Measurements from ENCODE around the gene CCDC92.

The CCDC92 gene

DNA sequence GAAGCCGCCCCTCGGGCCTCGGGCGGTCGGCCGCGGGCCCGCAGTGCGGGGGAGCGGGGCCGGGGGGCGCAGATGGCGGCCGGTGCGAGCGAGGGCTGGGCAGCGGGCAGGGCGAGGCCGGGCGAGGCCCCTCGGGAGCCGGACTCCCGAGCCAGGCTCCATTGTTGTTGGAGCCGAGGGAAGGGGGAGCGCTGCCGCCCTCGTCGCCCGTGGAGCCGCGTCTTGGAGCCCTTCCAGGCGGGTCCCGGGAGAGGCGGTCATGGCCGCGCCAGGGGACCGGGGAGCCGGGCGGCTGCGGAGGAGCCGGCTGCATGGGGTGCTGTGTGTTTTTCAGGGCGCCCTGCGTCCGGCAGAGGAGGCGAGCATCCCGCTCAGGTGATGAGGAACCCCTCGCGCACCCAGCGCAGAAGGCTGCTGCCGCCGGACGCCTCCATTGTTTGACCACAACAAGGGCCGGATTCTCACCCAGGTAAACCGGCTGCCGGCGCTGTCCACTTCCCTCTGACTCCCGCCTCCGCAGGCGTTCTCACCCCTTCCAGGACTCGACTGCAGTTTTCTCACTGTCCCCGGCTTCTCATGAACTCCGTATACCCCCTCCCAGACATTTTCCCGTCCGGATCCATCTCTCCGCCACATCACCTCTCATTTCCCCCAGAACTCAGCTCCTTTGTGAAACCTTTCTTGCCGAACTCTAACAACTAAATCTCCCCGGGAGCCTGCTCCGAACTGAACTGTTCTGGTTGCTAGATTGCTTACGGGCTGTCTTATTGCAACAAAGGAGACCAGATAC is 1.1 kb upstream of the CCDC92 start:
- no peak for DNase-seq

DNA sequence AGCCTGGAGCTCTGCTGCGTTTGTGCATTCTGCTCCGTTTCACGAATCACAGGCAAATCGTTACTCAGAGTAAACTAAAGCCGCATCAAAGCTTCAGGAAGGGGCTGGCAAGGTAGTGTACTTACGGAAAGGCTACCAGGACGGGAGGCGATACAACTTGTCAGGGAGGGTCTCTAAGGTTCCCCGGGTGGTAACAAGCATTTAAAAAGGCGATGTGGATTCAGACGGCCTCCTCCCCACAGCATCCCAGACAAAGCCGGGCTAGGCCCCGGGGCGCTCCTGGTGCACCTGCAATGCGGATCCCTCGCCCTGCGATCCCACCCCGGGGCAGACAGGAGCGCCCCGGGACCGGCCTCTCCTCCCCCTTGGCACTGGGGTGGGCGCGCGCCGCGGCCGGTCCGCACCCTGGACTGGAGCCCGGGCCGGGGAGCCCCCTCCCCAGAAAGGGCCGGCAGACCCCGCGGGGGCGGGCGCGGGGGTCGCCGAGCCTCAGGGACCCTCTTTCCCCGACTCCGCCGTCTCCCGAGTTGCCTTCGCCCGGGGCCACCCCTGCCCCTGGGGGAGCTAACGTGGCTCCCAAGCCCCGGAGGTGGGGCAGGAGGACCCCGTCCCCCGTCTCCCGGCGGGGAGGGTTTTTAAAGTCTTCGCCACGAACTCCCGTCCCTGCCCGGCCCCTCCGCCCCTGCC is 718 bp downstream of the CCDC92 start:
- no peak for DNase-seq

DNA sequence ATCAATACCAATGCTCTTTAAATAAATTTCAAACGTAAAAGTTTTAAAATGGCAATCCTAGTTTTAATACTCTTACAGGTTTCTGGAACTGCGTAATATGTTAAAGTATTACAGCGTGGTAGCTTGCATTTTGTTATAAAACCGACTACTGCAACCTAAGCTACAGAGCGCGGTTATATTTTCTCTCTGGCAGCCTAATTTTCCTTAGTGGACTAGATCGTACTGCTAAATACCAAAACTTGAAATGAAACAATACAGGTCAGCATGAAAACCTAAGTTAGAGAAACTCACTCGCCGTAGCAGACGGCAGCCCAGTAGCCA is 1.2 kb downstream of the CCDC92 start:
- DNase-seq = no peak

DNA sequence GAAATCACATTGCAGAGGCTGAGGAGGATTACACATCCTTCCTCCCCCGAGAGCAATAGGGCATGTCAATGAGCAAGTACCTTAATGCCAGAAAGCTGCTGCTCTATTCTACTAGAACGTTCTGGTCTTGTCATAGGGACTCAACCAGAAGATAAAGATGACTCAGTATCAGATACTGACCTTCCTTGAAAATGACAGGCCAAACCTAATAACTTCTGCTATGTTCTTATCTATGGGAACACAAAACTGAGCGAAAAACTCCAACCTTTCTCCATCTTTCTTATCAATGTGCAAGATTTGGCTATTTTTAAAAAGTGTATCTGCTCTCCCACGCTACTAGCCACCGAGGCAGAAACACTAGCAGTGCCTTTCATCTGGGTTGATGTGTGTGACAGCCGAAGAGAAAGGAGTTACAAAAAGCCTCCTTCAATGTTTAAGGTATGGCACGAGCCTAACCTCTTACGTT is 5.5 kb downstream of the CCDC92 start:
- DNase-seq = no peak

DNA sequence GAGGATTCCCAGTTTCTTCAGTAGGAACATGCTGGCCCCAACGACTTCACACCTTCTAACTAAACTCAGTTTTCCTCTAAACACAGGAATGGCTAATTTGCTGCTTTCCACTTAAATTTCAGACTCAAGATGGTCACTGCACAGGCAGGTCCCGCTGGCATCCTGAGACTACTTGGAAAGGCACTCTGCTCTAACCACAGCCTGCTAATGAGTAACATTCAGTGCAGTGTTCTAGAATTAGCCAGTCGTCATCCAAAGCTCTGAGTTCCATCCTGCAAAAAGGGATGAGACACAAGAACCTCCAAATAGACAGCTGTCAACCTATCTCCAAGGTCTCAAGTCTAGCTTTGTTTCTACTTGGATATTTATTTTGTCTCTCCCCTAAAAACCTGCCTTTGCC is 6.0 kb downstream of the CCDC92 start:
- no peak for DNase-seq

DNA sequence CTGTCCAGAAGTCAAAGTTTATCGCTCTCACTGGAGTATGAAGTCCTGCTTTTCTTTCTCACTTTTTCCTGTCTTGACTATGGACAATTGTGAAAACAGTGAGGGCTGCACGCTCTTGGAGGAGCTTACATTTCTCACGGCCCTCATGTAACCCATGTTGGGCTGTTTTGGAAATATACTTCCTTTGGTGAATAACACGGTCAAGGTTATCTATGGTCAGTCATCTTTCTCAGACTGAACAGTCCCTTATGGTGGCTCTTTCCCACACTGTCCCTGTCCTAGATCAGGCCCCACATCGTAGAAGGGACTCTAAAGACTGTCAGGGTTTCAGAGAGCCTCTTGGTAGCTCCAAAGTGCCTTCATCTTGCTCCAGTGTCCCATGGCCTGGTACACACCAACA is 7.2 kb downstream of the CCDC92 start:
- DNase-seq = no peak

DNA sequence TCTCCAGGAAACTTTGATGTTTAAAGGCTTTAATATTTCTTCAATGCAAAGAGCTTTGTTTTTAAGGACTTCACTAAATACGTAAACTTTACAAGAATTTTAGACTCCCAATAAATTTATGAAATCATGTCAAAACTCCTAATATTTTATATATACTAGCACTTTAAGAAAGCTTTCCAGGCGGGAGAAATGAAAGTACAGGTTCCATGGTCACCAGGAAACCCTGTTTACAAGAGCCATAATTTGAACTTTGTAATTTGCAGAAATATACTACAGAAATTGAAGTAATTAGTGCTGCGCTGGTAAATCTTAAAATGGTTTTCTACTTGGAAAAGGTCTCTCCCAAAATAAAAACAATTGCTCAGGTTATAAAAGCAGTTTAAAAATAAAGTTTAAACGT is 8.8 kb downstream of the CCDC92 start:
- DNase-seq = no peak

DNA sequence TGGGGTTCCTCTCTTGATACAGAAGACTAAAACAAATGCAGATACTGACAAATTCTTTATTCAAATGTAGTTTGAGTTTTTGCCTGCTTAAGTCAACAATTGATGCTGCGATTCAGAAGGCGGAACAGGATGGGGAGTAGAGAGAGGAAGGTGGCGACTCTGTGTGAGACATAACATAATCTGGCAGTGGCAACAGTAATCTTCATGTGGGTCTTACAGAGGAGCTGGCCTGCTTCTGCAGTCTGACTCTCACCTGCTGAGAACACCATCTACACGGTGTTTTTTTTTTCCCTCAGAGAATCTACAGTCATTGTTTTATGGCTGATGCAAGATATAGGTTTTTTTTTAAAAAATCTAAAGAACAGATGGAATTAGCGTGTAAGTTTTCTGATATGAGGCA is 10.1 kb downstream of the CCDC92 start:
- no peak for DNase-seq

DNA sequence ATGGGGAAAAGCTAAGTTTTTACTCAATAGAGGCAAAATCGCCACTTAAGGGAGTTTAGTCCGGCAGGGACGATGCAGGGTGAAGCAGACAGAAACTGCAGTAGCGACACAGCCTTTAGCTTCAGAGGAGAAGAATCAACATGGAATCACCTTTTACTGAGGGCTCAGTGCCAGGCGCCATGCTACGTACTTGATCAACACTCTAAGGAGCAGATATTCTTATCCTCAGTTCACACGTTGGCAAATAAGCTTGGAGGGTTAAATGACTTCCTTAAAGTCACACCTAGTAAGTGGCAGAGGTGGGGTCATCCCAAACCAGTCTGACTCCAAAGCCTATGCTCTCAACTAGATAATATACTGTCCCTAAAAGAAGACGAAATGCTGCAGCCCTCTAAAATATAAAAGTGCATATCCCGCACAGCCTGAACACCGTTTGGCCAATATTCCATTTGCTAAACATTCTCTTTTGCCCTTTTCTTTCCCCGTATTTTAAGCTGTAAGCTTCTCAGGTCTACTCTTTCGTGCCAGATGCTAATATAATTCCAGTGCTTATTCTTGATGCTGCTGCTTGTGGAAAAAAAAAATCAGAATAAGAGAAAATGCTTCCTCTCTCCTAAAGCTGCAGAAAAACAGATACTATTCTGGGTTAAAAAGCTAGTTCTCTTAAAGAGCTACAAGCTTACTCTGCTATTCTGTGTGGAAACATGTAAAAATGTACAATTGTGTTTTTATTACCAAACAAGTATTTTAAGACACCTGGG is 10.9 kb downstream of the CCDC92 start:
- no peak for DNase-seq

DNA sequence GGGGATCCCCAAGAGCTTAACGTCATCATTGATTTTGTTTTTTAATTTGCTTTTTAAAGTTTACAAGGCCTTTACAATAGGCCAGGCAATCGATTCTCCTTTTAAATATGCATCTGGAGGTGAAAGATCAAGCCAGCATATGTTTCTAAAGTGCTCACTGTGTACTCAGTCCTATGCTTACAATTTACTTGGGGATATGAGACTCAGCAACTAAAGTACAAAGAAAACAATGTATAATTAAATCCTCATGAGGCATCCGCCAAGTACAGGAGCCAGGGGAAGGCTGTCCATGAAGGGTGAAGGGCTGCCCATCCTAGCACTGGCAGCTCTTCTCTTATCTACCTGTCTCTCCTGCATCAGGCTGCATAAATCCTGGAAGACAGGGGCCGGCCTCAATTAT is 11.8 kb downstream of the CCDC92 start:
- DNase-seq = no peak

DNA sequence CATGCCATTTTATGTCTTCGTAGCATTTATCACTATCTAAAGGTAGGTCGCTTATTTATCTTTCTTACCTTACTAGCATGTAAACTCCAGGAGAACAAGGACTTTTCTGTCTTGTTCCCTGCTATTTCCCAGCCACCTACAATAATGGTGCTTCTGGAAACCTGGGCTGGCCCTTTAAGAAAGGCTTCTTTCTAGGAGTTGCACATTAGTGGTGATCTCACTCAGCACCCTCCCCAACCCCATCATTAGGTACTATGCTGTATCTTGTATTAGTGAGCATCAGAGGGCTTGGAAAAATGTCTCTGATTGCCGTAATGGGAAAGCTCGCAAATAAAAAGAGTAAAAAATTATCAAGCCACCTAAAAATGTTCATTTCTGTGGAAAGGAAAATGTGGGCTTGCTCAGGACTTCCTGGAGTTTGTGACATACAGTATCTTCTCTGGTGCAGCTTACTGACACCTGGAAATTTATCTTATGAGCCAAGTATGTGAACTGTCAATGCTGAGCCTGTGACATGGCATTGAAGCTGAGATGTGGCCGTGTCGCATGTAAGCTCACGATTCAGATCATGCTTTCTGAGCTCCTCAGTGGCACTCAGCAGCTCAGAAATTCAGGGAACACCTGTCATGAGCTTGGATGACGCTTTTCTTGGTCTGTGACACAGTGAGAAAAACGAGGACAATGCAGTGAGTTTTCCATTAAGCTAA is 12.4 kb downstream of the CCDC92 start:
- DNase-seq = no peak

DNA sequence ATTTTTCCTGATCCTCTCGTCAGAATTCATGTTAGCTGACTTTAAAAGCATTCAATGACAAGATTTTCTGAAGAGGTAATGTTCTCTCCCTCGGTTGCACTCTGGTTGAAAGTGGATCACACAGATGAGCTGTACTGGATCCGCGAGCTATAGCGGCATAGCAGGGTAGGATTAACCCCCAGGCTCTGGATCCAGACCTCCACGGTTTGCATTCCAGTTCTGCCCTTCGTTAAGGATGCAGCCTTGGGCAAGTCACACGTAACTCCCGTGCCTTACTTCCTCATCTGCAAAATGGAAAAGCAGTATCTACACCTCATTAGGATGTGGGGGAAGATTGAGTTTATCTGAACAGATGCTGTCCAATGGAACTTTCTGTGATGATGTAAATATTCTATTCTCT is 13.8 kb downstream of the CCDC92 start:
- no peak for DNase-seq

DNA sequence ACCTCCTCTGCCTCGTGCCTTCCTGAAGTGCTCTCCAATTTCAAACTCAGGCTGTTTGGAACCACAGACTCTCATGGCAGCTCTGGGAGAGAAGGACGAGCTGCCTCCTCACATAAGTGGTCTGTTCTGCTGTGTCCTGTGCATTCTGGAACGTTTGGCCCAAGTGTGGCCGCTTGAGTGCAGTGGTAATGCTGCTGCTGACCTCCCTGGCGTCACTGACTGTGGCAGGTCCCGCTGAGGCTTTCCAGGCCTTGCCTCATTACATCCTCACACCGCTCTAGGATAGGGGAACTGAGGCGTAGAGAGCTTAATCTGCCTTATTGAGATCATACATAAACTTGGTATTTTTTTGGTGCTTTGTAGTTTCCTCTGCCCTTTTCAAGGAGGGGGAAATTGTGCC is 14.2 kb downstream of the CCDC92 start:
- no peak for DNase-seq

DNA sequence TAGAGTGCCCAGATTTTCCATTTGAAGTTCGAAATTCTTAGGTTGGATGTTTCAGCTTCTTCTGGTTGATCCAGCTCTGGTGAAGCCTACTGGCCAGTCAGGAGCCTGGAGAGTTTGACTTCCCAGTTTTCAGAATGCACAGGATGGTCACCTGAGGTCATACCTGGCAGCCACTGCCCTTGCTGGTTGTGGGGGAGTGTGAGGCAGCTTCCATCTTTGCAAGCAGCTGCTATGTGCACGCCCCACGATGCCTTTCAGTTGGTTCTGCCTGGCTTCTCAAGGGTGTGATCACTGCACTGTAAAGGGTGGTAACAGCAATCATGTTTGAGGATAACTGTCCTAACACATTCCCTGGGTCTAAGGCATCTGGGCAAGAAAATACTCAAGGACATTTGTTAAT is 15.4 kb downstream of the CCDC92 start:
- DNase-seq = no peak

DNA sequence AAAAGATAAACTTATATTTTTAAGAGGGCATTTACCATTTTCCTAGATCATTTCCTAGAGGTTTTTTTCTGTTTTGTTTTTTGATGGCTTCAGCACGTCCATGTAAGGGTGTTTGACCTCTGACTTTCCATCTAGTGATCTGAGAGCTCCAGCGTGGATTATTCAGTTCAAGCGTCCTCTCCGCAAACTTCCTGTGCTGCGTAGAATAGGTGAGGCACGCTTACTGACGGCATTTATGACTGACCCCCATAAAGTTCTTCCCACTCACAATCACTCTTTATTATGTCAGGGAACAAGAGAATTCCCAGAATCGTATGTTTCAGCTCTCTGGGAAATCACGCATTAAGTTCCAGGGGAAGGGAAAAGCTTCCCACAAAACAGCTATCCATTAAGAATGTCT is 16.4 kb downstream of the CCDC92 start:
- DNase-seq = no peak

DNA sequence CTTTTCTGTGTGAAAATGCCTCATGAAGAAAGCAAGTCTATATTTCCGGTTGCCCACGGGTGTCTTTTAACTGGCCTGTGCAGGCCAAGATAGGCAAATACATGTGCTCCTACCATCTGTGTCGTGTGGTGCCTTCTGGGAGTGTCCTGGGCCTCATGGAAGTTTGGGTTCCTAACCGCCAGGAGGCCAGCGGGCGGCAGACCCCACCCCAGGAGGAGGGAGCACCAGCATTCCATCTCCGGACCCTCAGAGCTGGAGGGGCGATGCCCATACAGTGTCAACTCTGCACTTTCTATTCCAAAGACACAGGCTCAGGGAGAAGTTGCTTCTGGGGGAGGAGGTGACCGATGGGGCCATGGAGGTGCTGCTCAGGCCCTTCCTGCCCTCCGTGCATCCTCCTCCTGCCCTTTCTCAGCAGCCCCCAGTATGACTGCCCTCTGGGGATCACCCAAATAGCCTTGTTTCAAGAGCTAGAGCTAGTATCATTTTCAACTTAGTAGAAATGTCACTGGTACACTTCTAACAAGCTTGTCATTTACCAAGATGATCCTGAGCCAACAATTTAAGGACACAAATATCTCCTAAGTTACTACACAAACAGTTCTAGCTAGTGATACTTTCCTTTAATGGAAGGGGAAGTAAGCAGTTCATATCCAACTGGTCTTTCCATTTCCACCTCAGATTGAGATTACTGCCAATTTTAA is 17.8 kb downstream of the CCDC92 start:
- no peak for DNase-seq

DNA sequence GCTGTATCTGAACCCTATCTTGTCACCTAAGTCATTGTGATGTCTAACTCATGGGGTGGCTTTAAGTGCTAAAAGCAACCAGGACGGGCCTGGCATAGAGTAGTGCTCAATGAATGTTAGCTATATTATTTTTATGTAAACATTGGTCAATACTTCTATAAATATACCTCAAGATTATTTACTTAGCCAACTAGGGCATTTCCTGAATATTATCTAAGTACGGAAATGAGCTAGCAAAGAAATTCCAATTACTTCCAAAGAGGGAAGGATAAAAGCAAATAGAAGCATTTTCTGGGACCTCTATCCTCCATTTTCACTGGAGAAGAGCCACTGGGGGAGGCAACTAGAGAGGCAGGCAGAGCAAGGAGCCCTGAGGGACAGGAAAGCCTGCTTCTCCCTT is 20.6 kb downstream of the CCDC92 start:
- no peak for DNase-seq

DNA sequence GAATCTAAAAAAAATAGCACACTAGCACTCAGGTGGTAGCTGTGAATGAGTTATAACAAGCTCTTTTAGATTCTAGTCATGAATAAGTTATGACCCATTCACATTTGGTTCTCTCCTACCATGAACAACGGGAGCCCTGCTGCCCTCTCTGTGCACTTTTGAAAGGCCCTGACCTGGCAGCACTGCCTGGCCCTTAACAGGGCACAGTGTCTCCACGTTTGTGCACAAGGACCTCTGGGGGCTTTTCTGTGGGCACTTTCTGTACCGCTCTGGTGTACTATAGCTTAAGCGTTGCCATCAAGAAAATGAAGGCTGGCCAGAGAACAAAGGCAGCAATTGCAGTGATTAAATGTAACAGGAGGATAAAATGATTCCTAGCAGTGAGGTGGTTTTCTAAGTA is 21.2 kb downstream of the CCDC92 start:
- no peak for DNase-seq

DNA sequence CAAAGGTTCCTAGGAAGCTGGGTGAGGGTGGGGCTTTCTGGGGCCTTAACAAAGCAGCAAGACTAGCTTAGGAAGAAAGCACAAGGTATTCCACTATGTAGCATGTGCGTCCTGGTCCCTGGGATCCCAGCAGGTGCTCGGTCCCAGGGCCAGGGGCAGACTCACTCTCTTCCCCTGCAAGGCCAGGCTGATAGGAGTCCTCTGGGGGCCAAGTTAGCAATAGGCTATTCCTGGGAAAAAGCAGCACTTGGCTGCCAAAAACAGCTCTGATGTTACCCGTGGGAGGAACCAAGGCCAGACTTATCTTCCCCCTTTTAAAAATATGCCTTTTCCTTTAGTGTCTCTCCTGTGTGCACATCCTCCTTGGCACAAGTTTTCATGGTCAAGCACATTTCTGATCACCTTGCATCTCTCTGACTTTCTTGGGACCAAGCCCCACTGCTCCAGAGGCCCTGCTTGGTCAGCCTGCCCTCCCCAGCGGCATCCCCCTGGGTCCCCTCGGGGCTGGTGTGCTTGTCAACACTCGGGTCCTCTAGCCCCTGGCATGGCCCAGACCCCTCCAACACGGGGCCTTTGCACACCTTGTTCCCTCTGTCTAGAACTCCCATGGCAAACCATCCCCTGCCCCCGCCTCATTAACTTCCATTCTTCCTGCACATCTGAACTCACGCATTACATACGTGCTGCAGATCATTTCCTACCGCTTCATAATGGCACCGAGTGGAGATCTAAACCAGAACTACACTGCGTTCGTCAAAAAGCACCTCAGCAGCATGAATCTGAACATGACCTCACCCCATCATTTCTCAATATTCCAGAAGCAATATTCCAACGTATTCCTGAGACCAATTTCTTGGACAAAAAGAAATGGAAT is 21.9 kb downstream of the CCDC92 start:
- DNase-seq = no peak

DNA sequence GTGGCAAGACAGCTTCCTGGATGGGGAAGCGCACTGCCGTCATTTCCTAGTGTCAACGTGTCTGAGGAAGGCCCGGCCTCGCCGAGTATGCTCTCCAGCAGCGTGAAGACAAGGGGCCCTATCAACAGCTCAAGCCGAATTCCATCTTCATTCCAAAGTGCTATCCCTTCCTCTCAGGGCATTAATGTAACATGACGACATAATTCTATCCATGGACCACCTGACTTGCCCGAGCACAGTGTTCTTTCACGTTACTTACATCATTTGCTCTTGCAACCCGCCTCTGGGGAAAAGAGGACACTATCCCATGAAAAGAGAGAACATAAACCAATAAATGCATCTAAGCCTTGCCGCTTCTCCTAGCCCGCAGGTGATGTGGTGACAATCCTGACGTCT is 22.9 kb downstream of the CCDC92 start:
- no peak for DNase-seq

All from activated CD4-positive, CD25-positive, alpha-beta regulatory T cell (primary cell).